AG20443 (cell line): ENCODE results near the gene KHDC3L.
"Not testable (repeated sequence)": the region's sequence is repeated elsewhere in the genome, so short reads cannot be mapped to it uniquely, and the experiment has no call there.

Source experiments
- DNase-seq: peaks from one replicate; pipeline ENCODE4 v3.0.0; 2012; ENCODE audit warnings: low spot score, mixed read lengths

KHDC3L gene

DNA sequence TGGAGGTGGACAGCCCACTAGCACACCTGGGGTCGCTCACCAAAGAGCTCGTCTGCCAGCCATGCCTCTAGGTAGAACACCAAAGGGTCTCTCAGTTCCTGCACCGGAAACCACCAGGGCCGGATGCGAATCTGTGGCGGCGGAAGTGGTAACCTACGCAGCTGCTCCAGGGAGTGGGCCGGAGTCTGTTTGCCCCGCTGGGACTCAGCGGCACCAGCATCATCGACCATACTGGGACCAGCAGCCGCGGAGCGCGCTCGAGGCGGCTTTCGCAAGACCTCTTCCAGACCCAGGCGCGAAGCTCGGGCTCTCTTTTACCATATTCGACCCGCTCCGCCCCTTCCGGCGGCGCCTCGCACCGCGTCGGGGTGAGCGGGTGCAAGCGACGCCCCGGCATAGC lies 7.1 kb downstream of the KHDC3L start, which contains the start of gene OOEP:
Gene OOEP, minus strand, starts transcription at position 335 of the 400 bp plus-strand sequence. Its CDS starts 105 bp downstream, at position 230.
- DNase-seq, result no peak

DNA sequence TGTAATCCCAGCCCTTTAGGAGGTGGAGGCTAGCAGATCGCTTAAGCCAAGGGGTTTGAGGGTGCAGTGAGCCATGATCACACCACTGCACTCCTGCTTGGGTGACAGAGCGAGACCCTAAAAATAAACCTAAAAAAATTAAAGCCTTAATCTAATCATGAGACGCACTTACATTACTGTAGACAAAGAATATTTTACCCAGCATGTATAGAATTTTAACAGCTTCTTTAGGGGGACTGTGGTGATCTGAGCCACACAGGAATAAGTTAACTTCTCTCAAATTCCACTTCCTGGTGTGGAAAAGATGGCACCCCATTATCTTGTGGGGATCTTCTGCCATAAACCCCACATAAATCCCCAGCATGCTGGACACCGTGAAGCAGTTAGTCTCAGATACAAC lies 9.5 kb downstream of the KHDC3L start:
- DNase-seq, result no peak

DNA sequence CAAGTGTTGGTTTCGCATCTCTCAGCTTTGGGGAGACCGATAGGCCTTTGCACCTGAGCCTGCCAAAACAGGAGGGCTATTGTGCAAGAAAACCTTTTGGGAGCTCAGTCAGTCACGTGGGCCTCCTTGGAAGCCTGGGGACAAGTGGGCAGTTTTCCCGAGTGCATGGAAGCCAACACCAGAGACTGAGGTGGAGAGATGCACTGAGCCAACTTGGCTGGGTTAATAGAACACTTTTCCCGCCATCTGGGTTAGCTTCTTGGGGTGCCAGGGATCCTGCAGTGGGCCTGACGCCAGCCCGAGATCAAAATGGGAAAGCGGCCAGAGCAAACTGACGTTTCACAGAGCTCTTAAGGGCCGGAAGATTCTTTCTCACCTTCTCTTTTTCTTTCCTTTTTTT lies 10.1 kb downstream of the KHDC3L start:
- DNase-seq, result no peak

DNA sequence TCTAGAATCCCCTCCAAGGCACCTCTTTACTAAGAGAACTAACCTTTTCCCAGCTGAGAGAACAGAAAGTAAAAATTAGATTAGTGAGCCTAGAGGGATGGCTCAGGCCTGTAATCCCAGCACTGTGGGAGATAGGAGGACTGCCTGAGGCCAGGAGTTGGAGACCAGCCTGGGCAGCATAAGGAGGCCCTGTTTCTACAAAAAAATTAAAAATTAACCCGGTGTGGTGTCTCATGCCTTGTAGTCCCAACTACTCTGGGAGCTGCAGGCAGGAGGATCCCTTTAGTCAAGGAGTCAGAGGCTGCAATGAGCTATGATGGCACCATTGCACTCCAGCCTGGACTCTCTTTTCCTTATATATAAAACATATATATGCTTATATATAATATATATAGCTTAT lies 12.8 kb downstream of the KHDC3L start:
- DNase-seq, result no peak

DNA sequence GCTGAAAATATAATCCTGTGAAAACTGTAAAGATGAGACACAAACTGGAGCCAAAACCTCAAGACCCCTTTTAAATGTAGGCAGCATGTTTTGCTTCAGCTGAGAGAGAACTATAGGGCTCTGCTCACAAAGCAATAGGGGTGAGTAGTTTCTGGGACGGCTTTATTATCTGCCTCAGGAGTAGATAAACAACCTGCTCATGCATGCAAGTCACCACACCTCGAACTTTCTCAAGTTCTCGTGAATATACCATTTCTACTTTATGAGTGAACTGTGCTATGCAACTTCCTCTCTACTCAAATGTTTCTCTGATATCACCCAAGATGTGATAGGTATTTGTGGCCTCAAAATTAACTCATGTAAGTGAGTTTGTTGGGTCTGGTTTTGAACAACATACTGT lies 14.8 kb downstream of the KHDC3L start:
- DNase-seq, result no peak

DNA sequence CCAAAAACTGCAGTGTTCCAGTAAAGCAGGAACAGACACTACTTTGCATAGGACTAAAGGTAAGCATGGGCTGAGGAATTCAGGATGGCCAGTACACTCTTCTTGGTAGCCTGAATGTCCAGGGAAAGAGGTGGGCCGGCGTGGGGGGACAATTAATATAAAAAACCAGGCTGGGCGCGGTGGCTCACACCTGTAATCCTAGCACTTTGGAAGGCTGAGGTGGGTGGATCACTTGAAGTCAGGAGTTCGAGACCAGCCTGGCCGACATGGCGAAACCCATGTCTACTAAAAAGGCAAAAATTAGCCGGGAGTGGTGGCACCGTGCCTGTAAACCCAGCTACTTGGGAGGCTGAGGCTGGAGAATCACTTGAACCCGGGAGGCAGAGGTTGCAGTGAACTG lies 19.1 kb downstream of the KHDC3L start:
- not testable (repeated sequence) for DNase-seq

DNA sequence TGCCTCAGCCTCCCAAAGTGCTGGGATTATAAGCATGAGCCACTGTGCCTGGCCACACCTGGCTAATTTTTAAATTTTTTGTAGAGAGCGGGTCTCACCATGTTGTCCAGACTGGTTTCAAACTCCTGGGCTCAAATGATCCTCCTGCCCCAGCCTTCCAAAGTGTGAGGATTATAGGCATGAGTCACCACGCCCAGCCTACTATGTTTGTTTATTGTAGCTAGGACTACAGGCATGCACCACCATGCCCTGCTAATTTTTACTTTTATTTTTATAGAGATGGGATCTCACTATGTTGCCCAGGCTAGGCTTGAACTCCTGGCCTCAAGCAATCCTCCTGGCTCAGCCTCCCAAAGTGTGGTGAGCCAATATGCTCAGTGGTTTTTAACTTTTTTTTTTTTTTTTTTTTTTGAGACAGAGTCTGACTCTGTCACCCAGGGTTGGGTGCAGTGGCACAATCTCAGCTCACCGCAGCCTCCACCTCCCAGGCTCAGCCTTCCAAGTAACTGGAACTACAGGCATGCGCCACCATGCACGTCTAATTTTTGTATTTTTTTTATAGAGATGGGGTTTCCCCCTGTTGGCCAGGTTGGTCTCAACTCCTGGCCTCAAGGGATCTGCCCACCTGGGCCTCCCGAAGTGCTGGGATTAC lies 20.1 kb downstream of the KHDC3L start:
- no peak for DNase-seq

DNA sequence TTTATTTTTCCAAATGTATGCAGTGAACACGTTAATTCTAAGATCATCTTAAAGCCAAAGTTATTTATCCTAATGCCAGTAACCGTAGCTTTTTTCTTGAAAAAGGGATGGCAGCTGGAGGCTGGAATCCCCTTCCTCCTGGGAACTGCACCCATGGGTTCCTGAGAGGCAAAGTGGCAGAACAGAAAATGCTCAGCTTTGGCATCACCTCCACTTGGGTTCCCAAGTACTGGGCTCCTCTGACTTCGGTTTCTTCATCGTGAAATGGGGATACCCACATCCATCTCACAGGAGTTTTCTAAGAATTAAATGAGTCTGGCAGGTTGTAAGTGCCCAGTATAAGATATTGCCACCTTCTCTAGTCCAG lies 26.0 kb downstream of the KHDC3L start:
- DNase-seq, result no peak

DNA sequence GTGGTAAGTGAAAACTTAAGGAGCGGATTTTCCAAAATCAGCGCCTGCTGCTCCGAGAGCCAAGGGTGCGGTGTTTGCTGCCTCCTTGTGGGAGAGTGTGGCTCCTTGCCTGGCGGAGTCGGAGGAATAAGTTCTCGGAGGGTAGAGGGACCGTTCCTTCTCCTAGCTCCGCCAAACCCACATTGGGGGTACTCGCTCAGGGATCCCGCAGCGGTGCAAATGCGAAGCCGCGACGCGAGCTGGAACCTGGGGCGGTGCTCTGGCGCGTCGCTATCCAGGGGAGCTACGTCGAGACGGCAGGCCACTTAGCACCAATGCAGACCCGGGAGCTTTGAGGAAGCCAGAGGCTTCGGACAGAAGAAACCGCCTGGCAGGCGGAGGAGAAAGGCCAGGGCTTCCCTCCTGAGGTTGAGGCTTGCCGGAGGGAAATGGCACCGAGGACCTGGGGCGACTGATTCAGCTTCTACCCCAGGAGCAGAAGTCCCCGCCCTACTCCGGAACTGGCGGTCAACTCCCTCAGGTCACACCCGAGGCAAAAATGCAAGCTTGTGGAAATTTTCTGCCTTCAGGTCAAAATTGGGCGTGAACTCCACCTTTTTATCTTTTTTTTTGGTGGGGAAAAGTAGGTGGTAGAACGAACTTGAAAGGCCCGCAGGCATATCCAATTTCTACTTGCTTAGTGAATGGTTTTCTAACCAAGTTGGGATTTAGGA lies 26.5 kb downstream of the KHDC3L start:
- peak; percentile 86 for DNase-seq

DNA sequence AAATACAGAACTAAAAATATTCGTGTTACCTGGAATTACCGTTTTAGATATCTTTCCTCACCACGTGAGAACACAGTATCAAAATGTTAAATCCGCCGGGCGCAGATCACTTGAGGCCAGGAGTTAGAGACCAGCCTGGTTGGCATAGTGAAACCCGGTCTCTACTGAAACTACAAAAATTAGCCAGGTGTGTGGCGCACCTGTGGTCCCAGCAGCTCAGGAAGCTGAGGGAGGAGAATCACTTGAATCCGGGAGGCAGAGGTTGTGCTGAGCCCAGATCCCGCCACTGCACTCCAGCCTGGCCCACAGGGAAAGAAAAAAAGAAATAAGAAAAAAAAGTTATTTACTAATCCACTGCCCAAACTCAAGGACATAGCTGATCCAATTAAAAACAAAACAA lies 27.4 kb downstream of the KHDC3L start:
- DNase-seq, result no peak

DNA sequence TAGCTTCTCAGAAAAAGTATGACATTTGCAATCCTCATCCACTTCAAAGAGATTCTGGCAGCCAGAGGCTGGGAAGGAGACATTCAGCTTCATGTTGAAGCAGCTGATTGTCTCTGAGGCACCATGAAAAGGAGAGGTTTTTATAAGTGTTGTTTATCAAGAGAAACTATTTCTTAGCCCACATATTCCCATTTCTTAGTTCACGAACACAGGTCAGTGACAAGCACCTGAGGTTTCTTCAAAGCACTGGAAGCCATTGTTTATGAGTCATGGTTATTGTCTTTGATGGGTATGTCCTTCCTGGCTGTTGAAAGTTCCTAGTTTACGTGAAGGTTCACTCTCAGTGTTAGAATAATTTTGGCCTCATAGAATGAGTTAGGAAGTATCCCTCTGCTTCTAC lies 29.2 kb downstream of the KHDC3L start:
- no peak for DNase-seq

DNA sequence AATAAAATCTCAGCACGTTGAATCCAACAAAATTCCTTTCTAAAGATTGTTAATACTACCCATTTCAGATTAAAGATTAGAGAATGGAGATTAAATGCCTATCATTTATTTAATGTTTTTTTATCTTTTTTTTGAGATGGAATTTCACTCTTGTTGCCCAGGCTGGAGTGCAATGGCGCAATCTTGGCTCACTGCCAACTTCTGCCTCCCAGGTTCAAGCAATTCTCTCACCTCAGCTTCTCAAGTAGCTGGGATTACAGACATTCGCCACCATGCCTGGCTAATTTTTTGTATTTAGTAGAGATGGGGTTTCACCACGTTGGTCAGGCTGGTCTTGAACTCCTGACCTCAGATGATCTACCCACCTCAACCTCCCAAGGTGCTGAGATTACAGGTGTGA lies 29.7 kb downstream of the KHDC3L start:
- not testable (repeated sequence) for DNase-seq

DNA sequence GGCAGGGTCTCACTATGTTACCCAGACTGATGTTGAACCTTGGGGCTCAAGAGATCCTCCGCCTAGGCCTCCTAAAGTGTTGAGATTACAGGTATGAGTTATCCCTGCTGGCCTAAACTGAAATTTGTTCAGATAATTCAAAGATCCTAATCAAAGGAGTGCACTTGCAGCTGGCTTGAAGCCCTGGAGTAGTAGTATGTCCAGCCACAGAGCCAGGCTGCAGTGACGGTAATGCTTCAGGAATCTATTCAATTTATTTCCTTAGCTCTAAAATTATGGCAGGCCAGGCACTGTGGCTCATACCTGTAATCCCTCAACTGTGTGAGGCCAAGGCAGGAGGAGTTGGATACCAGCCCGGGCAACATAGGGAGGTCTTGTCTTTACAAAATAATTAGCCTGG lies 30.8 kb downstream of the KHDC3L start:
- no peak for DNase-seq

DNA sequence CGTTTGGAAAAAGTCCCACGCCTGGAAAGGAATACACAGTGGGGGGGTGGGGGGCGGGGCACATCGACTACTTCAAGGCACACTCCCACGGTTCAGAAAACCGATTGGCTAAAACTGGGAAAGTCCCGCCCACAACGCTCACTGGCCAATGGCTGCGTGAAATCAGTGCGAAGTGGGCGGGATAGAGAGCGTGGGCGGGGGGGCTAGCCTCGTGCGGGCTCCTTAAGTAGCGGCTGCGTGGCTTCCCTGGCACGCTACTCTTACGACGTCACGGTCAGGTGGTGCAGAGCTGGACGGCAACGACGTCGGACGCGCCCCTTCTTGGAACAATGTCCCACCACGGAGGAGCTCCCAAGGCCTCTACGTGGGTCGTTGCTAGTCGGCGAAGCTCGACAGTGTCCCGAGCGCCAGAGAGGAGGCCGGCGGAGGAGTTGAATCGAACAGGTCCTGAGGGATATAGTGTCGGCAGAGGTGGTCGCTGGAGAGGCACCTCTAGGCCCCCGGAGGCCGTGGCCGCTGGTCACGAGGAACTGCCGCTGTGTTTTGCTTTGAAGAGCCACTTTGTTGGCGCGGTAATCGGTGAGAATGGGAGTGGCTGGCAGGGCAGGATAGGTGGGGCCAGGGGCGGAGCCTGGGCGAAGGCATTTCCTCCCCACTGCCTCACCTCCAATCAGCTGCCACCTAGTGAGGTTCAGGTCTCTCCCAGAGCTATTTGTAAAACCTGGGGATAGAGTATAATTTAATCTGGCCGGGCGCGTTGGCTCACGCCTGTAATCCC lies 32.3 kb downstream of the KHDC3L start, which contains the start of gene DDX43:
Gene DDX43, plus strand, starts transcription at position 252 of the 778 bp plus-strand sequence. Its CDS starts 78 bp downstream, at position 330.
- DNase-seq, result peak; percentile 9

DNA sequence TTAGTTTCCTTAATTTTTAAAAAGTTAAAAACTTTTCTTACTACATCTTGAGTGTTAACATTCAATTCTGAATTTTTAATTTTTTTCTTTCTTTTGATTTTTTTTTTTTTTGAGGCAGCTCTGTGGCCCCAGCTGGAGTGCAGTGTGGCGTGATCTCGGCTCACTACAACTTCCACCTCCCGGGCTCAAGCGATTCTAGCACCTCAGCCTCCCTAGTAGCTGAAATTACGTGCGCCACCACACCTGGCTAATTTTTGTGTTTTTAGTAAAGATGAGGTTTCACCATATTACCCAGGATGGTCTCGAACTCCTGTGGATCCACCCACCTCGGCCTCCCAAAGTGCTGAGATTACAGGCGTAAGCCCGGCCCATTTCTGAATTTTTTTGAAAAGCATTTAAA lies 33.4 kb downstream of the KHDC3L start:
- DNase-seq, result no peak

DNA sequence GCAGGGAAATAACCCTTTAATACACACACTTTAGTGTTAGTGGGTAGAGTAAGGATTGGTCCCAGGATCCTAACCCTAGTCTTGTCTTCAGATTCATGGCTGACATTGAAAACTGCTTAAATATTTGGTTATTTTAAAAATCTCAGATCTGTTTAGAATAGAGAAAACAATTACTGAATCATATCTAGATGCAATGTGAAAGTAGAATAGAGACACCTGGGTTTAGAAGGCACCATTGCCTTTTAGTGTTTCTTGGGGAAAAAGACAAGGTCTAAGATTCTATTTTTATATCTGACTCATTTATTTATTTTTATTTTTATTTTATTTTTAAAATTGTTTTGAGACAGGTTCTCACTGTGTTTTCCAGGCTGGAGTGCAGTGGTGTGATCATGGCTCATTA lies 38.2 kb downstream of the KHDC3L start:
- DNase-seq, result no peak

DNA sequence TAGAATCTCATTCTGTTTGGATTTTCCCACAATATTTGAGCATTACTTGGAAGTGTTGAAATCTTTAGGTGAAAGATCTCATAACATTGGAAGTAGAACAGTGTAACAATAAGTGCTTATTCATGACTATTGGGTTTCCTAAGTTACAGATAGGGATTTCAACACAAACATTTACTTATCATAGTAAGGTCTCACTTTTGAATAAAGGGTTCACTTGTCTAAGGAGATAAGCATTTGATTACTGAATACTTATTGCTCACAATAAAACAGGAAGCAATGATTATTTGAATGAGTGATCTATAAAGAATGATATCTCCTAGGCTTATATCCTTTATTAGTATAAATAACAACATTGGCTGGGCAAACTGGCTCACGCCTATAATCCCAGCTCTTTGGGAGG lies 46.9 kb downstream of the KHDC3L start:
- no peak for DNase-seq

DNA sequence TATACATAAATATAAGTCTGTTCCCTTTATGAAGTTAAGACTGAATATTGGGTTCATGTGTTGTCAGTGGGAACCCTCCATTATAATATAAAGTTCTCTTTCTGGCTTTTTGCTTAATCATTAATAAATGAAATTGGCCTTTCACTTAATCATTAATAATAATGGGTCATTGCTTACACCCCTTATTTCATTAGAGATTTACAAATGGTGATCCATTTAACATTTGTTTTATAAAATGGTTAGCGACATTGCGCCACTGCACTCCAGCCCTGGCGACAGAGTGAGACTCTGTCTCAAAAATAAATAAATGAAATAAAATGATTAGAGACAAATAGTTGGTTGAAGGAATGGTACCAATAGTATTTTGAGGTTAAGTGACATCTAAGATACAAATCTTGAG lies 50.6 kb downstream of the KHDC3L start:
- no peak for DNase-seq
